HK-2 (cell line): Measurements from ENCODE around the gene INPP5D.

Source experiments
- DNase-seq: peaks from one replicate; pipeline ENCODE4 v3.0.0-alpha.2; 2018; ENCODE audit not compliant: unreplicated experiment

The INPP5D gene

DNA sequence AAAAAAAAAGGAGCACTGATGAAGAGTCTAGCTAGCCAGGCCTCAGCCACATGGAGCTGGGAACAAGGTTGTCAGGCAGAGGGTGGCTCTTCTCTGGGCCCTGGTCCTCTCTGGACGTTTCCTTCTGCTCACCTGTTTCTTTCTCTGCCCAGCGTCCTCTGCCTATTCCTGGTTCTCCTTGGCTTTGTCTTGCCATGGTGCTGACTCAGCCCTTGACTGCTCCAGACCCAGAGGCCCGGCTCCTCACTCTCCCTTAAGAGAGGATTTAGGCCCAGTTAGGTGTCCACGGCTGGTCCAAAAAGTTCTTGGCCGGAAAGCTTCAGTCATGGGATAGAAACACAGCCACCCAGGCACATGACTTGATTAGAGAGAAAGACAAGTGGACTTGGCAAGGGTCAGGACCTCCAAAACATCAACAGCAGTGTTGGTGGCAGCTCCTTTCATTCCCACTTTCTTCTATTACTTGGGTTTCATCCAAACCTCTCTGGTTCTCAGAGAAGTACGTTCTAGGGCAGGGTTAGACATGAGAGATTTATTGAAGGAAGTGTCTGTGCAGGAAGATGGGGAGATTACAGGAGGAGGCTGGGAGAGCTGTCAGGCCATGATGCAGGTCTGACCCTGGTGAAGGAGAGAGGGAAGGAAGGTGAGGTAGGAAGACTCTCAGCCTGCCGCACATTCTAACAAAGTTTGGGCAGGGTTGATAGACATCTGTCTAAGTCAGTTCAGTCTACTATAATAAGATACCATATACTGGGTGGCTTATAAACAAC is 176.9 kb downstream of the INPP5D start:
- no peak for DNase-seq

DNA sequence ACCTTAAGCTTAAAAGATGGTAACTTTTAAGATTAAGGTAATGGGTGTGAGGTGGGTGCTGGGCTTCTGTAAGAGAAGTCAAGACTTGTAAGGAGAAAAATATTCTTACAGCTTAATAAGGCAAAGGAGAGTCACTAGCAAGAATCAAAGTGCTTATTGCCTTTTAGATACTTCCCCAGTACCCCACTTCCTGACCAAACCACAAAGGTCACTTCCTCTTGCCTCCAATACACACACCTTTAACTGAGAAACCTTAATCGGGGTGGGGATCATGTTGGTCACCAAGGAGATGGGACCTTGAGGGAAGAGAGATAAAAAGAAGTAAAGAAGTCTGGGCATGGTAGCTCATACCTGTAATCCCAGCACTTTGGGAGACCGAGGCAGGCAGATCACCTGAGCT is 180.8 kb downstream of the INPP5D start:
- DNase-seq = no peak

DNA sequence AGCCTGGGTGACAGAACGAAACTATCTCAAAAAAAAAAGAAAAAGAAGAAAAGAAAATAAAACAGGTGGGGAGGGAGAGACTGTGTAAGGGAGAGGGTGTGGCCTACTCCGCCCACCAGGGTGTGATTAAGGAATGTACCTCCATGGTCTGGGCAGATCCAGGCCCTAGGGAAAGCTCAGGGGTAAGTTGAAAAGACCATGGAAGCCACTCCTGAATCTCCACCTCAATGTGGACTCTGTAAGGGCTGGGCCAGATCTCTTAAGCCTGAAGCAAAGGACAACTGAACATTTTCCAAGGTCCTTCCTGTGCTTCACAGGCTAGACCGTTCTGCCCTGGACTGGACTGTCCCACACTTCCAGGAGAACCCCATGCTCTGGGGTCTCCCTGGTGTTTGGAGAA is 181.7 kb downstream of the INPP5D start:
- DNase-seq = no peak

DNA sequence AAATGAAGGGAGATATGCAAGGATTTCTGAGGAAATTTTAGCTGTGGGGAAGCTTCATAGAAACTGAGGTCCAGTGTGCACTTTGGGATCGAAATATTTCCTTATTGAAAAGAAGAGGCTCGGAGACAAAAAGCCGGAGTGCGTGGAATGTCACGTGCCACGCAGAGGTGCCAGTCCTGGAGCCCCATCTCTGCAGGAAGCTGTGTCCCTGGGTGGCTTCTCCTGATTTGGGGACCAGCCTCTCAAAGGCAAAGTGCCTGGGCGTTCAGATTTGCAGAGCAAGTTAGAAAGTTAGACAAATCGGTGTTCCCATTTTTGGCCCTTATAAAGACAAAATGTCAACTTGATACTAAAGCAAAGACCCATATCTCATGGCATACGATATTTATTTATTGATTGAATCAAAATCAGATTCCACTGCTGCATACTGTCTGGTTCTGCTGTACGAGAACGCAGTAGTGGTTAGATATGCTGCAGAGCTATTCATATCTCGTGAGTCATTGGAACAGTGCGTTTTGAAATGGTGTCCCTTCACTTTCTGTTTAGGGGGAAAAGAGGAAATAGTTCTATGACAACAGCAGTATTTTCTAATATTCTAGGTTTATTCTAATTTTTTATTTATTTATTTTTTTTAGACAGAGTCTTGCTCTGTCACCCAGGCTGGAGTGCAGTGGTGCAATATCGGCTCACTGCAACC is 182.2 kb downstream of the INPP5D start:
- DNase-seq = no peak

DNA sequence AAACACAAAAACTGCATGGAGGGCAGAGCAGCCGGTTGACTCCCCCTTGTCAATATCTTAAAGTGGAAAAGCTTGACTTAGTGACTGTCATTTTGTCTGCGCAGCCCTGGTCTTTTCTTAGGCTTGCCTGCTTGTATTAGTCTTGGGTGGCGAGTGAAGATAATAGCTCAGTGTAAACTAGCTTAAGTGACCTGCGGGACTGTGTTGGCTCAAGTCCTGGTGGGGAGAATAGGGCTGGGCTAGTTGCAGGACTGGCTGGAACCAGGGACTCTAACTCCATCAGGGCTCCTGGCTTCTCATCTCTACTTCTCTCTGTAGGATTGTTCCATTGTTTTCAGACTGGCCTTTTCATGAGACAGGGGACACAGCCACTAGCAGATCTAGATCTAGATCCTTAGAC is 183.2 kb downstream of the INPP5D start:
- no peak for DNase-seq

DNA sequence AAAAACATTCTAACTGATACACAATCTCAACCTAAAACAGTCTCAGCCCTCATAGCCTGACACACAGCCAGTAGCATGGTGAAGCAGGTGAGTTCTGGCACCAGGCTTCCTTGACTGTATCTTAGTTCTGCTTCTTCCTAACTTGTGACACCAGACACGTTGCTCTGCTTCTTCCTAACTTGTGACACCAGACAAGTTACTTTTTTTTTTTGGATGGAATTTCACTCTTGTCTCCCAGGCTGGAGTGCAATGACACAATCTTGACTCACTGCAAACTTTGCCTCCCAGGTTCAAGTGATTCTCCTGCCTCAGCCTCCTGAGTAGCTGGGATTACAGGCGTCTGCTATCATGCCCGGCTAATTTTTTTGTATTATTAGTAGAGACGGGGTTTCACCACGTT is 184.7 kb downstream of the INPP5D start:
- no peak for DNase-seq

DNA sequence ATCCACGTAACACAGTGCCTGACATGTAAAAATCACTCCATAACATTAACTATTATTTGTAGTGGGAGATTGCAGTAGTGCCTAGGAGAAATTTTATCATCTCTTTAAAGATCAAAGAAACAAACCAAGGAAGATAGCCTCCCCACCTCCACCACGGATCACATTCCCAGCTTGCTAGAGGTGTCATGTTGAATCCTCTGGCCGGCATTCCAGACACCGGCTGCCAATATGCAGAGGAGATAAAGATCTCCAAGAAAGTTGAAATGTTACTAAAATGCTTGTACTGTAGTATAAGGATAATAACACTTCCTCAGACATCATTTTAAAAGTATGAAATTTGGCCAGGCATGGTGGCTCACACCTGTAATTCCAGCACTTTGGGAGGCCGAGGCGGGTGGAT is 185.3 kb downstream of the INPP5D start:
- no peak for DNase-seq

DNA sequence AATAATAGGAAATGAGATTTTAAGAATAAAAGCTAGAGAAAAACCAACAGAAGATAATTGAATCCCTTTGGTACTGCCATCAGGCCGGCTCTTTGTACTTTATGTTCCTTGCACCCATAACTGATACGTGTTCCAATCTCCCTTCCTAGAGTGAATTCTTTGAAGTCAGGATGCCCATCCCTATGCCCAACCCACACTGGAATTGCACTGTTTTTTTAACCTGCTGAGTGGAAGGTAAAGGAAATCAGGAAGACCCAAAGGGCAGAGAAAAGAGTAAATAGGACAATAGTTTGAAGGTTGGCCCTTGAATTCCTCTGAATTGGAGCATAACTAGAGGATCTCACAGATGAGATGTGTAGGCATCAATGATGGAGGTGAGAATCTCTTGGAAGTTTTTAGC is 187.0 kb downstream of the INPP5D start:
- no peak for DNase-seq

DNA sequence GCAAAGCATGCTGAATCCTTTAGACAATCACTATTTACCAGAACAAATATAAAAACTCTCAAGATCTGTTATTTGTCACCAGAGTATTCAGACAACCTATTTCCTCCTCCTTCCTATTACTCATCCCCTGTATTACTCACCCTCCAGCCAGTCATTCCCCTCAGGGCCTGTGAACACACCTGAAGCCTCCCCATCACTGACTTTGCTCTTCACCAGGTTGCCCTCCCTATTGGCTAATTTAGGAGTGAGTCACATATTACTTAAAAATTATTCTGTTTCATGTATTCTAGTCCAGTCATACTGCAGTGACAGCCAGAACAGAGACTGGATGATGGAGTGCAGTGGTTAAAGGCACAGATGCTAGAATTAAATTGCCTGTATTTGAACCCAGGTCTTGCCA is 187.6 kb downstream of the INPP5D start:
- DNase-seq = peak; percentile 37

DNA sequence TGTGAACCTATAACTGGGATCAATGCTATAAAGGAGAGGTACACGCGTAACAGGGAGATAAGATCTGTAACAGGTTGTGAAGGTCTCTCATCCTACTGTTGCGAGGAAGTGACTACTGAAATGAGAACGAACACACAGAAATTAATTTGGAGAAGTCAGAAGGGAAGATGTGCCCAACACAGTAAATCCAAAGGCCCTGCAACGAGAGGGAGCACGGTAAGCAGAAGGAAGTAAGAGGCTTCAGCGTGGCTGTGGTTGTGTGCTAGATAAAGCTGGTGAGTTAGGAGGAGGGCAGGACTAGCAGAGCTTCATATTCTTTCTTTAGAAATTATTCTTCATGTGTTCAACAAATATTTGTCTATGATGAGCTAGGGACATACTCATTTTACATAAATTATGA is 188.9 kb downstream of the INPP5D start:
- no peak for DNase-seq

DNA sequence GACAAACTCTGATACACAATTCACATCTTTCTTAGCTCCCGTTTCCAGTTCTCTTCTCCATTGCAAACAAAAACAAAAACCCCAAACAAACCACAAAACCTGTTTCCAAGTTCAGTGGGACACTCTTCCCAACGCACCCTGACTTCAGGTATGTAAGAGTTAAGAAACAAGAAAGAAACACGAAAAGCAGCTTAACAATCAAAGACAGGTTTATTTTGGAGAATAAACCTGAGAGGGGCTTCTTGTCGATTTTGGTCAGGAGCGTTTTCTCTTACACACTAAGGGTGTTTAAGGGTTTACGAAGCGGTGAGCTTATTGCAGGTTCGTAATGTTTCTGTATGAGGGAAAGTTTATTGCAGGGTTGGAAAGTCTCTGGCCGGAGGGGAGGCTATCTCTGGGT is 190.4 kb downstream of the INPP5D start:
- no peak for DNase-seq

DNA sequence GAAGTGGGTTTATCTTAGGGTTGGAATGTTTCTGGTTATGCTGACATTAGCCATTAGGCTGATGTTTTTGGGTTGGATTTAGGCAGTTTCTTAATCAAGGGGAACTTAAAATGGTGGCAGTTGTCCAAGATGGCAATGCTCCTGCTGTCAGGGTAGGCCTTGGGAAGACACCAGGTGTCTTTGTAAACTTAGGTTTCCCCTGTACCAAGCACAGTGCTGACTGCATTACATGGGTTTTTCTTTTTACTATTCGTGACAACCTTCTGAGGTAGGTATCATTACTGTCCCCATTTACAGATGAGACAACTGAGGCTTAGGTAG is 190.8 kb downstream of the INPP5D start:
- no peak for DNase-seq

DNA sequence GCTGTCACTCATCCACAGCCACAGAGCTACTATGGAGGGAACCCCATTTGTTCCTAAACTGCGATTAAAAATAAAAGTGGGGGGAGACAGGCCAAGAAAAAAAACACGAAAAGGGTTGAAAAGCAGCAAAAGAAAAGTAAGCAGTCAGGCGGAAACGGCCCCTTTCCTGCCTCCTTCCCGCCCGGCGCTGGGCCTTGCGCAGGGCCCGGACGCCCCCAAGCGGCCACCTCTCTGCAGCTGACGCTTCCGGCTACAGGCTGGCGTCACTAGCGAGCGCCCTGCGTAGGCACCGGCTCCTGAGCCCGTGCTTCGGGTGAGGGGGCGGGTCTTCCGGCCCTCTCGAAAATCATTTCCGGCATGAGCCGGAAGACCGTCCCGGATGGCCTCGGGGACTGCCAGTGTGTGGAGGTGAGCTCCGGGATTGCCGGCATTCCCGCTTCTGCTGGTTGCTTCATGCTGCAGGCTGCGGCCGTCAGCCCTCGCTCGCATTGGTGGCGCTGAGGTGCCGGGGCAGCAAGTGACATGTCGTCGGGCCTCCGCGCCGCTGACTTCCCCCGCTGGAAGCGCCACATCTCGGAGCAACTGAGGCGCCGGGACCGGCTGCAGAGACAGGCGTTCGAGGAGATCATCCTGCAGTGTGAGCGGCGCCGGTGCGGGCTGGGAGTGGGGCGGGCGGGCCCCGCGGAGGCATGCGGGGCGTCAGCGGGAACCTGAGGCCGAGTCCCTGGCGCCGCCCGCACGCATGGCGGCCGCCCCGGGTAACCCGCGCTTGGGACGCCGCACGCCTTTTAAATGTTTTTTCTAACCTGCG is 191.4 kb downstream of the INPP5D start, which contains the start of gene ATG16L1:
Gene ATG16L1, plus strand, starts transcription at position 368 of the 811 bp plus-strand sequence. Its CDS starts 155 bp downstream, at position 523.
- DNase-seq = peak; percentile 95

DNA sequence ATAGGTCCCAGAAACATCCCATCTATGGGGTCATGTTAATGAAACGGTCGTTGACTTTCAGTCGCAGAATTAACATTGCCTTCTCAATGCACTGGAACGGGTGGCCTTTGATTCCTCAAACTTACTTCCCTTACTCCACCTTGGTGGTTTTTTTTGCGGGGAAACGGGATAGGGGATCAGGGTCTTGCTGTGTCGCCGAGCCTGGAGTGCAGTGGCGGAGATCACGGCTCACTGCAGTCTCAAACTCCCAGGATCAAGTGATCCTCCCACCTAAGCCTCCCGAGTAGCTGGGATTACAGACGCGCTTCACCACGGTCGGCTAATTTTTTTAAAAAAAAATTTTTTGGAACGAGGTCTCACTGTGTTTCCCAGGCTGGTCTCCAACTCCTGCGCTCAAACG is 192.1 kb downstream of the INPP5D start:
- peak; percentile 27 for DNase-seq

DNA sequence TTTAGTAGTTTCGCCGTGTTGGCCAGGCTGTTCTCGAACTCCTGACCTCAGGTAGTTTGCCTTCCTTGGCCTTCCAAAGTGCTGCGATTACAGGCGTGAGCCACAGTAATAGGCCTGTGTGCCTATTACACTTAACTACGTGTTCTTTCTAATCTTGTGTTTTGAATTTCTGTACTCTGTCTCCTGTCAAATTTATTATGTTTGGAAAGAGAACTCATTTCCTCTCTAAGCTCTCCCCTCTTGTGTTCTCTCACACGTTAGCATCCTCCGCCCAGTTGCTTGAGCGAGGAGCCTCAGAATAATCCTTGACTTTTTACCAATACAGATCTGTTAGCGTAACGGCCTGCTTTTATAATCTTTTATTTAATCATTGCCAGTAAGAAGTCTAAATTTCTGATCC is 195.0 kb downstream of the INPP5D start:
- no peak for DNase-seq

DNA sequence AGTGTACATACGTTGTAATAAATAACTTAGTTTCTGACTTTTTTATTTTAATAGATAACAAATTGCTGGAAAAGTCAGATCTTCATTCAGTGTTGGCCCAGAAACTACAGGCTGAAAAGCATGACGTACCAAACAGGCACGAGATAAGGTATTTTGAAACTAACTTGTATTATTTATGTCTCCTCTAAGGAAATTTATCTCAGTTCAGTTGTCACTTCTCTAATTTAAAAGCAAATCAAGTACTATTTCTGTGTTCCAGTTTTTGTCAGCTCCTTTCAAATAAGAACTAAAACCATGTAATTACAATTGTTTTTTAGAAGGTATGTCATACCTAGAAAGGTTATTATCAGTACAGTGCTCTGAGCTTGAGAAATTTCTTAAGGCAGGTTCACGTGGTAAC is 195.9 kb downstream of the INPP5D start:
- no peak for DNase-seq
